Thoracic aorta (tissue), 2 donors: ENCODE data around the gene SGPP1. TPM values are rescaled to one million over a fixed set of nuclear protein-coding genes. Genes with fewer than 3 reads are reported as not detected.

ENCODE experiments used
- ATAC-seq: fragments of 150-250 bp; one replicate; pipeline ENCODE4 v1.8.0; 2017; ENCODE audit warnings: low read depth; ENCODE audit not compliant: insufficient number of reproducible peaks, low FRiP score
- DNase-seq: peaks from one replicate; pipeline ENCODE4 v3.0.0-alpha.2; 2020; ENCODE audit warnings: low spot score
- H3K27ac ChIP-seq, 2 donors: fragments of 200-600 bp; sonication (generic); 1 replicate in 1 of 2; 2 replicates in 1 of 2; pipeline ENCODE4 v1.5.1; 2016; ENCODE audit warnings: mild to moderate bottlenecking in 2 of 2, moderate library complexity in 2 of 2
- H3K27me3 ChIP-seq: fragments of 200-600 bp; sonication (generic); replicated peaks from 2 replicates; pipeline ENCODE4 v1.6.0; 2016; ENCODE audit warnings: mild to moderate bottlenecking; ENCODE audit not compliant: insufficient read depth
- H3K36me3 ChIP-seq: fragments of 200-600 bp; sonication (generic); one replicate; pipeline ENCODE4 v1.5.1; 2016
- H3K4me1 ChIP-seq, 2 donors: fragments of 200-600 bp; sonication (generic); 1 replicate in 1 of 2; 2 replicates in 1 of 2; pipeline versions ENCODE4 v1.5.1 to v1.6.0; 2016; ENCODE audit warnings: low read depth in 2 of 2, mild to moderate bottlenecking in 1 of 2; ENCODE audit not compliant: control insufficient read depth in 1 of 2
- H3K4me3 ChIP-seq: fragments of 200-600 bp; sonication (generic); 2 replicates; pipeline ENCODE4 v1.5.1; 2016; ENCODE audit warnings: mild to moderate bottlenecking
- H3K9me3 ChIP-seq: fragments of 200-600 bp; sonication (generic); 2 replicates; pipeline ENCODE4 v1.5.1; 2016
- CTCF ChIP-seq: fragments of 200-600 bp; sonication (generic); IDR thresholded peaks from one replicate; pipeline ENCODE4 v1.5.1; 2019; ENCODE audit warnings: antibody characterized with exemption
- total RNA-seq, 2 donors: library from RNA; depleted of rRNA; stranded (reverse); fragments of >200 nt; gene quantifications; one replicate each; pipeline versions ENCODE4 v1.1.0 to v1.2.3, GENCODE V29; 2016

The SGPP1 gene
- total RNA-seq, 2 donors from 2014 or later: 24.6 to 28.4 TPM

GRCh38 chr14:63745858-63746425, 18.1 kb upstream of the SGPP1 start:
- Histone ChIP-seq H3K36me3 (no peaks in the 10 kb centered on the region), H3K27me3 (no peaks in the 10 kb centered on the region), H3K27ac (no peak overlapping the region), H3K4me3 (no peak overlapping the region), H3K4me1 (no peaks in the 10 kb centered on the region), H3K9me3 (no peaks in the 10 kb centered on the region)
- ATAC-seq (no peak), DNase-seq (no peak)
- no peak for TF ChIP-seq CTCF

- ATAC-seq (no peak), DNase-seq (no peak)
- Histone ChIP-seq H3K27ac (no peak overlapping the region), H3K9me3 (no peaks in the 10 kb centered on the region), H3K4me3 (no peak overlapping the region), H3K36me3 (no peaks in the 10 kb centered on the region), H3K27me3 (no peaks in the 10 kb centered on the region), H3K4me1 (no peaks in the 10 kb centered on the region)
- TF ChIP-seq CTCF: no peak
Observed at GRCh38 chr14:63745272-63745671, 17.4 kb upstream of the SGPP1 start.

GRCh38 chr14:63737582-63738006, 9.7 kb upstream of the SGPP1 start:
- no peaks in the 10 kb centered on the region for H3K9me3 ChIP-seq
- H3K27ac ChIP-seq: no peak overlapping the region
- ATAC-seq: no peak
- H3K27me3 ChIP-seq: no peaks in the 10 kb centered on the region
- DNase-seq: no peak
- no peak for TF ChIP-seq CTCF
- no peaks in the 10 kb centered on the region for H3K36me3 ChIP-seq
- H3K4me1 ChIP-seq: no peaks in the 10 kb centered on the region
- H3K4me3 ChIP-seq: no peak overlapping the region

GRCh38 chr14:63735720-63736119, 7.9 kb upstream of the SGPP1 start:
- no peak for ATAC-seq

GRCh38 chr14:63730659-63731058, 2.8 kb upstream of the SGPP1 start:
- Histone ChIP-seq H3K27ac (no peak overlapping the region), H3K4me3 (no peak overlapping the region), H3K4me1 (peaks cover 3 to 10% of the 10 kb centered on the region in 2 donors), H3K9me3 (no peaks in the 10 kb centered on the region), H3K36me3 (no peaks in the 10 kb centered on the region), H3K27me3 (no peaks in the 10 kb centered on the region)
- DNase-seq (no peak), ATAC-seq (no peak)
- no peak for TF ChIP-seq CTCF

More at GRCh38 chr14:63735720-63736119, 7.9 kb upstream of the SGPP1 start:
- Histone ChIP-seq H3K27ac (no peak overlapping the region), H3K4me3 (no peak overlapping the region), H3K9me3 (no peaks in the 10 kb centered on the region), H3K36me3 (no peaks in the 10 kb centered on the region), H3K4me1 (no peaks in the 10 kb centered on the region), H3K27me3 (no peaks in the 10 kb centered on the region)
- no peak for TF ChIP-seq CTCF
- no peak for DNase-seq
